ENCODE results near the gene ATP6V0C.
"Not testable (repeated sequence)": the region's sequence is repeated elsewhere in the genome, so short reads cannot be mapped to it uniquely, and the experiment has no call there.

ATP6V0C gene

GRCh38 chr16:2474877-2475412 lies 38.8 kb upstream of the ATP6V0C start, which contains the start of gene TBC1D24:
TSS of gene TBC1D24 (plus strand) at chr16:2475127. CDS start at chr16:2496149, 21,022 bp downstream.
- peak; percentile 62 to 83 (median 64) for DNase-seq (ENCODE audit: low read depth in 2 of 3, low spot score in 1 of 3)

- DNase-seq (ENCODE audit: low read depth in 2 of 3, low spot score in 1 of 3): no peak
Measured at GRCh38 chr16:2475413-2476344, 38.1 kb upstream of the ATP6V0C start.

GRCh38 chr16:2476345-2476720 lies 37.4 kb upstream of the ATP6V0C start:
- DNase-seq (ENCODE audit: low read depth in 2 of 3, low spot score in 1 of 3): no peak

- no peak for DNase-seq (ENCODE audit: low read depth in 2 of 3, low spot score in 1 of 3)
Measured at GRCh38 chr16:2476741-2477140, 37.0 kb upstream of the ATP6V0C start.

- no peak for DNase-seq (ENCODE audit: low read depth in 2 of 3, low spot score in 1 of 3)
Measured at GRCh38 chr16:2477327-2477726, 36.4 kb upstream of the ATP6V0C start.

GRCh38 chr16:2478279-2478678 lies 35.5 kb upstream of the ATP6V0C start:
- no peak for DNase-seq (ENCODE audit: low read depth in 2 of 3, low spot score in 1 of 3)

- not testable (repeated sequence) for DNase-seq (ENCODE audit: low read depth in 2 of 3, low spot score in 1 of 3)
Measured at GRCh38 chr16:2479996-2480395, 33.8 kb upstream of the ATP6V0C start.

- DNase-seq (ENCODE audit: low read depth in 2 of 3, low spot score in 1 of 3): no peak
Measured at GRCh38 chr16:2480948-2481347, 32.8 kb upstream of the ATP6V0C start.

GRCh38 chr16:2481676-2482075 lies 32.1 kb upstream of the ATP6V0C start:
- no peak for DNase-seq (ENCODE audit: low read depth in 2 of 3, low spot score in 1 of 3)

GRCh38 chr16:2482249-2482648 lies 31.5 kb upstream of the ATP6V0C start:
- no peak for DNase-seq (ENCODE audit: low read depth in 2 of 3, low spot score in 1 of 3)

GRCh38 chr16:2482708-2483534 lies 30.8 kb upstream of the ATP6V0C start:
- DNase-seq (ENCODE audit: low read depth in 2 of 3, low spot score in 1 of 3): no peak

- DNase-seq (ENCODE audit: low read depth in 2 of 3, low spot score in 1 of 3): no peak
Measured at GRCh38 chr16:2483939-2484897, 29.5 kb upstream of the ATP6V0C start.

- no peak for DNase-seq (ENCODE audit: low read depth in 2 of 3, low spot score in 1 of 3)
Measured at GRCh38 chr16:2484898-2485508, 28.7 kb upstream of the ATP6V0C start.

- DNase-seq (ENCODE audit: low read depth in 2 of 3, low spot score in 1 of 3): no peak
Measured at GRCh38 chr16:2485811-2486507, 27.8 kb upstream of the ATP6V0C start.

- peak; percentile 53 to 65 (median 54) for DNase-seq (ENCODE audit: low read depth in 2 of 3, low spot score in 1 of 3)
Measured at GRCh38 chr16:2486645-2487516, 26.9 kb upstream of the ATP6V0C start.

- DNase-seq (ENCODE audit: low read depth in 2 of 3, low spot score in 1 of 3): no peak
Measured at GRCh38 chr16:2487517-2487842, 26.3 kb upstream of the ATP6V0C start.

- no peak for DNase-seq (ENCODE audit: low read depth in 2 of 3, low spot score in 1 of 3)
Measured at GRCh38 chr16:2487903-2488531, 25.7 kb upstream of the ATP6V0C start.

GRCh38 chr16:2489581-2489980 lies 24.2 kb upstream of the ATP6V0C start:
- DNase-seq (ENCODE audit: low read depth in 2 of 3, low spot score in 1 of 3): no peak

All from stimulated activated CD4-positive, alpha-beta T cell treated with anti-CD3 and anti-CD28 coated beads, Interleukin-12 subunit alpha, Interleukin-12 subunit beta, amount 100 ng/mL, for 48 hours (primary cell).